ENCODE results near the gene RALGPS1. TPM values are rescaled to one million over a fixed set of nuclear protein-coding genes. Genes with fewer than 3 reads are reported as not detected.

Gene RALGPS1
- total RNA-seq, 1 donor from 2014 or later = 21.1 TPM

GRCh38 chr9:127182901-127183746 is 268.5 kb downstream of the RALGPS1 start:
- ATAC-seq (no peak), DNase-seq (no peak)
- intact Hi-C loops (cut with micrococcal nuclease) = no loop called here

GRCh38 chr9:127183814-127184582 is 269.4 kb downstream of the RALGPS1 start:
- intact Hi-C loops (cut with micrococcal nuclease) = no loop called here
- DNase-seq (peak; percentile 76), ATAC-seq (peak; percentile 43)

- intact Hi-C loops (cut with micrococcal nuclease) = no loop called here
- peak; percentile 1 for ATAC-seq
Measured at GRCh38 chr9:127184641-127185040, 270.1 kb downstream of the RALGPS1 start.

GRCh38 chr9:127185181-127185580 is 270.6 kb downstream of the RALGPS1 start:
- intact Hi-C loops (cut with micrococcal nuclease) = no loop called here
- DNase-seq (no peak), ATAC-seq (no peak)

More at GRCh38 chr9:127184641-127185040, 270.1 kb downstream of the RALGPS1 start:
- no peak for DNase-seq

GRCh38 chr9:127185931-127186781 is 271.6 kb downstream of the RALGPS1 start:
- intact Hi-C loops (cut with micrococcal nuclease) = no loop called here
- ATAC-seq = peak; percentile 83
- peak; percentile 91 for DNase-seq

- ATAC-seq = no peak
- intact Hi-C loops (cut with micrococcal nuclease) = no loop called here
Measured at GRCh38 chr9:127186806-127187205, 272.2 kb downstream of the RALGPS1 start.

GRCh38 chr9:127187231-127187956 is 272.8 kb downstream of the RALGPS1 start:
- DNase-seq = peak; percentile 54

More at GRCh38 chr9:127186806-127187205, 272.2 kb downstream of the RALGPS1 start:
- DNase-seq = no peak

GRCh38 chr9:127188396-127188795 is 273.8 kb downstream of the RALGPS1 start:
- ATAC-seq = no peak
- no peak for DNase-seq
- intact Hi-C loops (cut with micrococcal nuclease) = no loop called here

More at GRCh38 chr9:127187231-127187956, 272.8 kb downstream of the RALGPS1 start:
- intact Hi-C loops (cut with micrococcal nuclease) = no loop called here
- peak; percentile 53 for ATAC-seq

GRCh38 chr9:127189628-127190027 is 275.0 kb downstream of the RALGPS1 start:
- intact Hi-C loops (cut with micrococcal nuclease) = no loop called here
- ATAC-seq (no peak), DNase-seq (no peak)

GRCh38 chr9:127192744-127193143 is 278.2 kb downstream of the RALGPS1 start:
- intact Hi-C loops (cut with micrococcal nuclease) = no loop called here
- ATAC-seq (no peak), DNase-seq (no peak)

- intact Hi-C loops (cut with micrococcal nuclease) = no loop called here
- DNase-seq (no peak), ATAC-seq (no peak)
Measured at GRCh38 chr9:127193483-127193882, 278.9 kb downstream of the RALGPS1 start.

- DNase-seq (no peak), ATAC-seq (no peak)
- intact Hi-C loops (cut with micrococcal nuclease) = loop anchor here (5.0 kb wide), 1 partner anchor 253 kb away; no protein-coding TSS in a partner anchor
Measured at GRCh38 chr9:127194881-127195713, 280.5 kb downstream of the RALGPS1 start.

- no peak for DNase-seq
- intact Hi-C loops (cut with micrococcal nuclease) = loop anchor here (5.0 kb wide), 1 partner anchor 254 kb away; no protein-coding TSS in a partner anchor
- no peak for ATAC-seq
Measured at GRCh38 chr9:127195976-127196825, 281.6 kb downstream of the RALGPS1 start.

GRCh38 chr9:127196826-127197145 is 282.2 kb downstream of the RALGPS1 start:
- no peak for DNase-seq
- intact Hi-C loops (cut with micrococcal nuclease) = loop anchor here (5.0 kb wide), 1 partner anchor 254 kb away; no protein-coding TSS in a partner anchor
- peak; percentile 1 for ATAC-seq

GRCh38 chr9:127197186-127197860 is 282.7 kb downstream of the RALGPS1 start:
- peak; percentile 68 for ATAC-seq
- intact Hi-C loops (cut with micrococcal nuclease) = loop anchor here (5.0 kb wide), 1 partner anchor 255 kb away; no protein-coding TSS in a partner anchor
- no peak for DNase-seq

- no peak for DNase-seq
- intact Hi-C loops (cut with micrococcal nuclease) = loop anchor here (2.0 to 5.0 kb wide), 2 partner anchors 233 to 256 kb away; no protein-coding TSS in a partner anchor
- peak; percentile 42 for ATAC-seq
Measured at GRCh38 chr9:127197861-127198430, 283.4 kb downstream of the RALGPS1 start.

Measured in left ventricle myocardium superior (tissue), 1 donor.